ENCODE results near the gene PIP5K1B.

PIP5K1B gene

GRCh38 chr9:69036309-69036708 is 331.3 kb downstream of the PIP5K1B start:
- peak overlapping the region; percentile 77 for H3K4me3 ChIP-seq (ENCODE audit: low read depth, low read length)
- TF ChIP-seq CTCF (IDR thresholded peaks at IDR 0.05; ENCODE audit: low read depth, low read length) = no peak

GRCh38 chr9:69036799-69037198 is 331.8 kb downstream of the PIP5K1B start:
- peak overlapping the region; percentile 77 for H3K4me3 ChIP-seq (ENCODE audit: low read depth, low read length)
- no peak for TF ChIP-seq CTCF (IDR thresholded peaks at IDR 0.05; ENCODE audit: low read depth, low read length)

- no peak overlapping the region for H3K4me3 ChIP-seq (ENCODE audit: low read depth, low read length)
- no peak for TF ChIP-seq CTCF (IDR thresholded peaks at IDR 0.05; ENCODE audit: low read depth, low read length)
These were observed 335.6 kb downstream of the PIP5K1B start for GRCh38 chr9:69040646-69041045.

GRCh38 chr9:69044240-69045219 is 339.5 kb downstream of the PIP5K1B start:
- no peak overlapping the region for H3K4me3 ChIP-seq (ENCODE audit: low read depth, low read length)
- no peak for TF ChIP-seq CTCF (IDR thresholded peaks at IDR 0.05; ENCODE audit: low read depth, low read length)

- H3K4me3 ChIP-seq (ENCODE audit: low read depth, low read length) = no peak overlapping the region
- no peak for TF ChIP-seq CTCF (IDR thresholded peaks at IDR 0.05; ENCODE audit: low read depth, low read length)
These were observed 340.8 kb downstream of the PIP5K1B start for GRCh38 chr9:69045821-69046220.

- H3K4me3 ChIP-seq (ENCODE audit: low read depth, low read length) = no peak overlapping the region
- no peak for TF ChIP-seq CTCF (IDR thresholded peaks at IDR 0.05; ENCODE audit: low read depth, low read length)
These were observed 341.7 kb downstream of the PIP5K1B start for GRCh38 chr9:69046723-69047122.

GRCh38 chr9:69047371-69047770 is 342.3 kb downstream of the PIP5K1B start:
- TF ChIP-seq CTCF (IDR thresholded peaks at IDR 0.05; ENCODE audit: low read depth, low read length) = no peak
- no peak overlapping the region for H3K4me3 ChIP-seq (ENCODE audit: low read depth, low read length)
